Amniotic stem cell (primary cell): ENCODE results near the gene ABCC9.

Experiments used
- DNase-seq: peaks from one replicate; lab custom pipeline; 2025; lab: John Stamatoyannopoulos, UW

ABCC9 gene

GRCh38 chr12:21877293-21877982 is 63.8 kb downstream of the ABCC9 start:
- DNase-seq: no peak

GRCh38 chr12:21865846-21866245 is 75.4 kb downstream of the ABCC9 start:
- no peak for DNase-seq

- DNase-seq: no peak
Observed at GRCh38 chr12:21860534-21860933, 80.7 kb downstream of the ABCC9 start.

- DNase-seq: no peak
Observed at GRCh38 chr12:21860128-21860527, 81.1 kb downstream of the ABCC9 start.

GRCh38 chr12:21852251-21852650 is 89.0 kb downstream of the ABCC9 start:
- peak; percentile 50 for DNase-seq

GRCh38 chr12:21851151-21851550 is 90.1 kb downstream of the ABCC9 start:
- DNase-seq: no peak

GRCh38 chr12:21850419-21850818 is 90.8 kb downstream of the ABCC9 start:
- DNase-seq: no peak

- DNase-seq: no peak
Observed at GRCh38 chr12:21849878-21850277, 91.3 kb downstream of the ABCC9 start.

GRCh38 chr12:21848192-21848591 is 93.0 kb downstream of the ABCC9 start:
- DNase-seq: no peak

- no peak for DNase-seq
Observed at GRCh38 chr12:21843795-21844194, 97.4 kb downstream of the ABCC9 start.

- DNase-seq: no peak
Observed at GRCh38 chr12:21839776-21840175, 101.5 kb downstream of the ABCC9 start.

- DNase-seq: no peak
Observed at GRCh38 chr12:21837847-21838246, 103.4 kb downstream of the ABCC9 start.

GRCh38 chr12:21831791-21832344 is 109.4 kb downstream of the ABCC9 start:
- peak; percentile 17 for DNase-seq

GRCh38 chr12:21828779-21829178 is 112.4 kb downstream of the ABCC9 start:
- DNase-seq: no peak

GRCh38 chr12:21828136-21828775 is 113.0 kb downstream of the ABCC9 start:
- no peak for DNase-seq

- no peak for DNase-seq
Observed at GRCh38 chr12:21827083-21827482, 114.1 kb downstream of the ABCC9 start.

GRCh38 chr12:21826618-21826910 is 114.7 kb downstream of the ABCC9 start:
- no peak for DNase-seq

- no peak for DNase-seq
Observed at GRCh38 chr12:21825886-21826617, 115.2 kb downstream of the ABCC9 start.

- DNase-seq: no peak
Observed at GRCh38 chr12:21823581-21823980, 117.6 kb downstream of the ABCC9 start.

- DNase-seq: no peak
Observed at GRCh38 chr12:21819678-21820077, 121.5 kb downstream of the ABCC9 start.

- no peak for DNase-seq
Observed at GRCh38 chr12:21819236-21819635, 122.0 kb downstream of the ABCC9 start.

GRCh38 chr12:21818627-21819026 is 122.6 kb downstream of the ABCC9 start:
- DNase-seq: no peak
